Ovary (tissue), 9 donors: Measurements from ENCODE around the gene PHC2. TPM values are rescaled to one million over a fixed set of nuclear protein-coding genes. Genes with fewer than 3 reads are reported as not detected.

Experiments
- DNase-seq, 5 donors: peaks; one replicate each; pipeline ENCODE4 v3.0.0-alpha.2; 2019 to 2020
- H3K27ac ChIP-seq, 2 donors: fragments of 200-600 bp; one replicate each; pipeline versions ENCODE4 v1.5.1 to v1.8.0; 2019 to 2022
- H3K27me3 ChIP-seq: fragments of 200-600 bp; one replicate; pipeline ENCODE4 v1.8.0; 2022
- H3K36me3 ChIP-seq: fragments of 200-600 bp; sonication (generic); one replicate; pipeline ENCODE4 v1.5.1; 2019
- H3K4me1 ChIP-seq: one replicate; pipeline ENCODE4 v1.8.1; 2013; ENCODE audit warnings: mild to moderate bottlenecking, moderate library complexity; ENCODE audit not compliant: insufficient read depth
- H3K4me3 ChIP-seq: fragments of 200-600 bp; sonication (generic); one replicate; pipeline ENCODE4 v1.5.1; 2017
- H3K9me3 ChIP-seq, 2 donors: fragments of 200-600 bp in 1 of 2; sonication (generic) in 1 of 2; one replicate each; pipeline versions ENCODE4 v1.5.1 to v1.8.1; 2013 to 2019; ENCODE audit warnings: mild to moderate bottlenecking in 1 of 2, moderate library complexity in 1 of 2
- CTCF ChIP-seq, 3 donors: fragments of 450-650 bp in 2 of 3; fragments of 200-600 bp in 1 of 3; IDR thresholded peaks; one replicate each; pipeline versions ENCODE4 v1.5.1 to v1.8.0; 2016 to 2022; ENCODE audit warnings: antibody characterized with exemption in 3 of 3, mild to moderate bottlenecking in 1 of 3
- EP300 ChIP-seq: sonication (generic); formaldehyde crosslinking; IDR thresholded peaks from one replicate; pipeline ENCODE4 v1.6.1; 2017; ENCODE audit warnings: antibody characterized with exemption
- POLR2A ChIP-seq: fragments of 450-650 bp; IDR thresholded peaks from one replicate; pipeline ENCODE4 v1.6.1; 2017; ENCODE audit warnings: antibody characterized with exemption, mild to moderate bottlenecking, moderate library complexity
- WGBS, 3 donors: extraction: QIAGEN DNeasy Blood & Tissue Kit in 1 of 3; methylation state at CpG; one replicate each; pipeline versions ENCODE4 v1.1.5 to v1.1.7; 2013 to 2017; 5-methylcytosine and 5-hydroxymethylcytosine counted together
- intact Hi-C, 4 donors: fragments of 100-400 bp; cut with DNase I; formaldehyde crosslinking; loops; one replicate each; pipeline versions ENCODE4 v1.11.0 to v1.15.1; 2022 to 2023
- polyA plus RNA-seq, 2 donors: library from polyadenylated mRNA; stranded (reverse); fragments of 200-250 nt in 1 of 2; fragments of 350-450 nt in 1 of 2; fragmentation: Illumina TruSeq in 1 of 2; extraction: RNeasy Lipid Tissue Mini Kit (QIAGEN cat#74804) in 1 of 2; gene quantifications; one replicate each; pipeline ENCODE4 v1.2.3, GENCODE V29; 2013 to 2014
- total RNA-seq, 7 donors: library from RNA; depleted of rRNA in 2 of 7; stranded (reverse); fragments of >200 nt in 2 of 7; fragmentation: NEBNext Ultra II Directional in 3 of 7; extraction: Animal tissue kit (Norgen Biotek cat#: 25700) in 3 of 7; gene quantifications; one replicate each; pipeline versions ENCODE4 v1.1.0 to v1.2.4, GENCODE V29; 2016 to 2023
- donor health status: DM: no; HTN: no; CAD: no; lungs with moderate emphysema.
- donor health status: DM: no; HTN: no; CAD: no.
- donor health status: Bipolar disorder and iron deficiency.
- donor health status: DM: yes; HTN: yes; CAD: no.
- donor health status: DM: no; HTN: no; CAD: no.
- donor health status: DM: yes; HTN: yes; CAD: no.

The PHC2 gene
- total and polyA plus RNA-seq, 9 donors = 52.3 to 101 (median 85.5) TPM

GRCh38 chr1:33331444-33332356 is 99.2 kb downstream of the PHC2 start:
- Histone ChIP-seq H3K27ac (no peak overlapping the region), H3K9me3 (no peaks in the 10 kb centered on the region), H3K36me3 (no peaks in the 10 kb centered on the region), H3K4me3 (no peak overlapping the region), H3K4me1 (peaks cover 15% of the 10 kb centered on the region), H3K27me3 (no peaks in the 10 kb centered on the region)
- intact Hi-C loops = no loop called here
- peak in 1 of 5 donors; percentile 14 for DNase-seq
- WGBS, 3 donors = 59 to 65% (median 59%) methylated on average over 10 of the region's 10 CpGs
- no peak for TF ChIP-seq POLR2A
- no peak for TF ChIP-seq EP300
- no peak for TF ChIP-seq CTCF (IDR thresholded peaks at IDR 0.05)

- Histone ChIP-seq H3K27ac (no peak overlapping the region), H3K36me3 (no peaks in the 10 kb centered on the region), H3K4me1 (peaks cover 11% of the 10 kb centered on the region), H3K9me3 (no peaks in the 10 kb centered on the region), H3K4me3 (no peak overlapping the region), H3K27me3 (no peaks in the 10 kb centered on the region)
- intact Hi-C loops = no loop called here
- no peak for TF ChIP-seq EP300
- no peak for TF ChIP-seq CTCF (IDR thresholded peaks at IDR 0.05)
- no peak for TF ChIP-seq POLR2A
- DNase-seq = no peak
- WGBS, 3 donors = 90 to 93% (median 91%) methylated on average over 7 of the region's 7 CpGs
Measured at GRCh38 chr1:33330906-33331305, 100.0 kb downstream of the PHC2 start.

- TF ChIP-seq CTCF (IDR thresholded peaks at IDR 0.05) (no peak), POLR2A (no peak), EP300 (no peak)
- Histone ChIP-seq H3K27ac (no peak overlapping the region), H3K4me3 (no peak overlapping the region), H3K27me3 (no peaks in the 10 kb centered on the region), H3K4me1 (peaks cover 11% of the 10 kb centered on the region), H3K36me3 (no peaks in the 10 kb centered on the region), H3K9me3 (no peaks in the 10 kb centered on the region)
- WGBS, 3 donors = 83 to 92% (median 91%) methylated on average over 3 of the region's 3 CpGs
- DNase-seq = no peak
- intact Hi-C loops = no loop called here
Measured at GRCh38 chr1:33330361-33330890, 100.5 kb downstream of the PHC2 start.

- Histone ChIP-seq H3K27me3 (no peaks in the 10 kb centered on the region), H3K36me3 (no peaks in the 10 kb centered on the region), H3K27ac (no peak overlapping the region), H3K9me3 (no peaks in the 10 kb centered on the region), H3K4me3 (no peak overlapping the region), H3K4me1 (peaks cover 8% of the 10 kb centered on the region)
- peak in 1 of 5 donors; percentile 29 for DNase-seq
- no peak for TF ChIP-seq EP300
- intact Hi-C loops = no loop called here
- 85 to 87% (median 87%) methylated on average over 19 of the region's 19 CpGs for WGBS, 3 donors
Measured at GRCh38 chr1:33329600-33330305, 101.1 kb downstream of the PHC2 start.
